Peyer's patch (tissue), 4 donors: Measurements from ENCODE around the gene ALDH2.

ENCODE experiments used
- POLR2A ChIP-seq, 2 donors: fragments of 450-650 bp; IDR thresholded peaks; one replicate each; pipeline ENCODE4 v1.5.1; 2017; ENCODE audit warnings: antibody characterized with exemption in 2 of 2, mild to moderate bottlenecking in 2 of 2, moderate library complexity in 2 of 2
- TF ChIP-seq, protein P1 (sequence below), 6 experiments: fragments of 450-650 bp in 4 of 6; fragments of 200-600 bp in 2 of 6; sonication (generic) in 1 of 6; IDR thresholded peaks; one replicate each; pipeline ENCODE4 v1.5.1; 2017 to 2019; ENCODE audit warnings: antibody characterized with exemption in 6 of 6, mild to moderate bottlenecking in 3 of 6, moderate library complexity in 1 of 6

- TF ChIP-seq, protein P1, sequence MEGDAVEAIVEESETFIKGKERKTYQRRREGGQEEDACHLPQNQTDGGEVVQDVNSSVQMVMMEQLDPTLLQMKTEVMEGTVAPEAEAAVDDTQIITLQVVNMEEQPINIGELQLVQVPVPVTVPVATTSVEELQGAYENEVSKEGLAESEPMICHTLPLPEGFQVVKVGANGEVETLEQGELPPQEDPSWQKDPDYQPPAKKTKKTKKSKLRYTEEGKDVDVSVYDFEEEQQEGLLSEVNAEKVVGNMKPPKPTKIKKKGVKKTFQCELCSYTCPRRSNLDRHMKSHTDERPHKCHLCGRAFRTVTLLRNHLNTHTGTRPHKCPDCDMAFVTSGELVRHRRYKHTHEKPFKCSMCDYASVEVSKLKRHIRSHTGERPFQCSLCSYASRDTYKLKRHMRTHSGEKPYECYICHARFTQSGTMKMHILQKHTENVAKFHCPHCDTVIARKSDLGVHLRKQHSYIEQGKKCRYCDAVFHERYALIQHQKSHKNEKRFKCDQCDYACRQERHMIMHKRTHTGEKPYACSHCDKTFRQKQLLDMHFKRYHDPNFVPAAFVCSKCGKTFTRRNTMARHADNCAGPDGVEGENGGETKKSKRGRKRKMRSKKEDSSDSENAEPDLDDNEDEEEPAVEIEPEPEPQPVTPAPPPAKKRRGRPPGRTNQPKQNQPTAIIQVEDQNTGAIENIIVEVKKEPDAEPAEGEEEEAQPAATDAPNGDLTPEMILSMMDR (IDR thresholded peaks at IDR 0.05) = no peak
- TF ChIP-seq POLR2A (IDR thresholded peaks at IDR 0.05) = no peak
Measured at GRCh38 chr12:111759991-111760390, 6.7 kb upstream of the ALDH2 start.
